IPS-18a (cell line): Measurements from ENCODE around the gene WFDC12.

Experiments used
- H3K27ac ChIP-seq: one replicate; pipeline ENCODE4 v1.5.1; 2013; ENCODE audit warnings: low read length
- H3K27me3 ChIP-seq: one replicate; pipeline ENCODE4 v1.6.1; 2013; ENCODE audit warnings: mild to moderate bottlenecking, low read length; ENCODE audit not compliant: control insufficient read depth, insufficient read depth
- H3K36me3 ChIP-seq: one replicate; pipeline ENCODE4 v1.6.1; 2013; ENCODE audit warnings: low read depth, low read length; ENCODE audit not compliant: control insufficient read depth
- H3K4me1 ChIP-seq: one replicate; pipeline ENCODE4 v1.6.1; 2013; ENCODE audit warnings: low read depth, low read length; ENCODE audit not compliant: control insufficient read depth
- H3K4me3 ChIP-seq: one replicate; pipeline ENCODE4 v1.5.1; 2013; ENCODE audit warnings: low read length
- H3K9ac ChIP-seq: one replicate; pipeline ENCODE4 v1.6.1; 2013; ENCODE audit warnings: mild to moderate bottlenecking, low read length, moderate library complexity
- H3K9me3 ChIP-seq: one replicate; pipeline ENCODE4 v1.6.1; 2013; ENCODE audit warnings: low read depth, low read length; ENCODE audit not compliant: control insufficient read depth

WFDC12 gene

DNA sequence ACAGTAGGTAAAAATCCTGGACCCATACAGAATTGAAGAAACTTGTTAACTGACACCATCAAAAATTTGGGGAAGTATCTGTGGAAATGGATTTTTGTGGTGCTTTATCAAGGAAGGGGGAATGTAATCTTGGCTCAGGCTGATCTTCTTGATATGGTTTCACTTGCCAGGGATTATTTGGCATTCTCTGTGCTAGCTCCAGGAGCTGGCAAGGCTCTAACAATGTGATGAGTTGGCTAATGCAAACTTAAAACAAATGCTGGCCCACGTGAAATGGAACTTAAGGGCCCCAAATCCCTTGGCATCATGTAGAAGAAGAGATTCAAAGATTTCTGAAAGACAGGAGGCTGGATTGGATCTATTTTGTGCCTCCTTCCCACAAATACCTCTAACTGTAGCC, 36.5 kb downstream of the WFDC12 start:
- peaks cover under 1% of the 10 kb centered on the region for H3K36me3 ChIP-seq
- no peaks in the 10 kb centered on the region for H3K27me3 ChIP-seq
- H3K9ac ChIP-seq = no peak overlapping the region
- no peak overlapping the region for H3K4me3 ChIP-seq
- no peaks in the 10 kb centered on the region for H3K9me3 ChIP-seq
- H3K27ac ChIP-seq = no peak overlapping the region
- no peaks in the 10 kb centered on the region for H3K4me1 ChIP-seq

DNA sequence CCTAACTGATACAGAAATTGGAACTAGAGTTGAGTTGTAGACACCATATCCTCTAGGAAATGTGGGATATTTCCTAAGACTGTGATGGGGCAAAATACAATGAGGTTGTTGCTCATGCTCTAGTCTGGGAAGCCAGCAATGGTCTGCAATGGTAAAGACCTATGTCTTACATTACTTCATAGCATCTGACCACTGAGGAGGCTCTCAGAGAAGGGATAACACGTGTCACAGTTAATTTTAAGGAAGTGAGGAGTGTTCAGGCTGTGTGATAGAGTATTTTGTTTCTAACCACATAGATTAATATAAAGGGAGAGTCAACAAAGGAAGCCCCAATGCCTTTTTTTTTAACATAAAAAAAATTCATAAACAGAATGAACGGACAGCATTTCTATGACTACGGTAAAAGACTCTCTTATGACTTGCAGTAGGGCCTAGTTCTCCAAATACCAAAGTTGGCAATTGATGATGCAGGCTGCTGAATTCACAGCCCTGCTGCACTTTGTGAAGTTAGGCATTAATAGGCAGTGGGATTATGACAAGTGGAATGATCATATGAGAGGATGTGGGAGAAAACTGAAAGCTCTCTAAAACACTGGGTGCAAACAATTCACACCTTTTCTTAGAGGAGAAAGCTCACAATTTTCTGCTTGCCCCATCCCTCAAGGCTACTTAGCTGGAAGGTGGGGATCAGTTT, 37.0 kb downstream of the WFDC12 start:
- Histone ChIP-seq H3K9ac (no peak overlapping the region), H3K4me1 (no peaks in the 10 kb centered on the region), H3K27ac (no peak overlapping the region), H3K4me3 (no peak overlapping the region), H3K36me3 (peaks cover 5% of the 10 kb centered on the region), H3K9me3 (no peaks in the 10 kb centered on the region), H3K27me3 (no peaks in the 10 kb centered on the region)

GRCh38 chr20:45085867-45086266, 38.4 kb downstream of the WFDC12 start:
- Histone ChIP-seq H3K9me3 (no peaks in the 10 kb centered on the region), H3K36me3 (peaks cover 5% of the 10 kb centered on the region), H3K4me3 (no peak overlapping the region), H3K27ac (no peak overlapping the region), H3K27me3 (no peaks in the 10 kb centered on the region), H3K4me1 (no peaks in the 10 kb centered on the region), H3K9ac (no peak overlapping the region)

DNA sequence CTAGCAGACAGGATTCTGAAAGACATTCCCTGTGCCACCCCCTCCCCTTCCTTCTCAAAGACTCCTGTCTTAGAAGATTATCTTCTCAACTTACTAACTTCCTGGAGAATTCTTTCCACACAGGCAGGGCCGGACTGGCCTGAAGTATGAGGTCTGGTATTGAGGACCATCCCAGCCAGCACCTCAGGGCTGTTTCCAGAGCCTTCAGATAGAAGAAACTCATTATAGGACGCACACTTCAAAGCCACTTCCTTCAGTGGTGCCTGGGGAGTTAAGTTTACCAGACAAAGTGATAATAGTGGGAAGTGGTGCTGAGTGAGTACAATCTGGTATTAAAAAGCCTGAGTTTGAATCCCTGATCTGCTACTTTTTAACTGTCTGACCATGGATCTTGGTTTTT, 39.0 kb downstream of the WFDC12 start:
- Histone ChIP-seq H3K9ac (no peak overlapping the region), H3K27ac (no peak overlapping the region), H3K4me1 (no peaks in the 10 kb centered on the region), H3K9me3 (no peaks in the 10 kb centered on the region), H3K4me3 (no peak overlapping the region), H3K36me3 (peaks cover 5% of the 10 kb centered on the region), H3K27me3 (no peaks in the 10 kb centered on the region)

DNA sequence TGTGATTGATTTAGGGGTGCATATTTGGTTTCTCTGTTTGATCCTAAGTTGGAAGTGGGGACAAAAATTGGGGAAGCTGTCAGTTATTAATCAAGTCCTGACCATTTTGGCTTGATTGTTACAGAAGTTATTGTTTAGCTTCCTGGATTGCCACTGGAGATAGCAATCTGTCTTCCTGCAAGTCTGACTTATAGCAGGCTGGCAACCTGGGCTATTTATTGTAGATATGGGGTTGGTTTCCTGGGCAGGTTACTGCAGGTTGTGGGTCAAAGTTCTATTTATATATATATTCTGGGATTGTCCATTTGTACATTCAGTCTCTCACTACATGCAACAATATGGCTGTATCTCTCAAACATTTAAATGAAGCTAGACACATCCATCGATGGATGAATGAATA, 41.1 kb downstream of the WFDC12 start:
- Histone ChIP-seq H3K36me3 (peaks cover 9% of the 10 kb centered on the region), H3K4me1 (no peaks in the 10 kb centered on the region), H3K27ac (no peak overlapping the region), H3K9me3 (no peaks in the 10 kb centered on the region), H3K9ac (no peak overlapping the region), H3K27me3 (no peaks in the 10 kb centered on the region), H3K4me3 (no peak overlapping the region)

DNA sequence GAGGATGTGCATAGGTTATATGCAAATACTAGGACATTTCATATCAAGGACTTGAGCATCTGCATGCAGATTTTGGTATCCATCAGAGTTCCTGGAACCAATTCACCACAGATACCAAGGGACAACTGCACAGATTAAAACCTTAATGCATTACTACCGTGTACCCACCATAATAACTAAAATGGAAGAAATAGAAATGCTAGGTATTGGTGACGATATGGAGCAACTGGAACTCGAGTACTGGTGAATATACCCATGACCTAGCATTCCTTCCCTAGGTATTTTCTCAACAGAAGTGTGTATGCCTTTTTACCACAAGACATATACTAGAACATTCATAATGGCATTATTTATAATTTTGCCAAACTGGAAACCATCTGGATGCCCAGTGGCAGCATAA, 41.8 kb downstream of the WFDC12 start:
- H3K36me3 ChIP-seq = peaks cover 12% of the 10 kb centered on the region
- no peak overlapping the region for H3K4me3 ChIP-seq
- no peak overlapping the region for H3K27ac ChIP-seq
- no peak overlapping the region for H3K9ac ChIP-seq
- H3K4me1 ChIP-seq = no peaks in the 10 kb centered on the region
- no peaks in the 10 kb centered on the region for H3K27me3 ChIP-seq
- H3K9me3 ChIP-seq = no peaks in the 10 kb centered on the region

GRCh38 chr20:45080867-45081624, 43.2 kb downstream of the WFDC12 start:
- H3K4me3 ChIP-seq = no peak overlapping the region
- H3K9me3 ChIP-seq = no peaks in the 10 kb centered on the region
- H3K9ac ChIP-seq = no peak overlapping the region
- H3K27ac ChIP-seq = no peak overlapping the region
- peaks cover 8% of the 10 kb centered on the region for H3K4me1 ChIP-seq
- H3K27me3 ChIP-seq = no peaks in the 10 kb centered on the region
- H3K36me3 ChIP-seq = peaks cover 12% of the 10 kb centered on the region

DNA sequence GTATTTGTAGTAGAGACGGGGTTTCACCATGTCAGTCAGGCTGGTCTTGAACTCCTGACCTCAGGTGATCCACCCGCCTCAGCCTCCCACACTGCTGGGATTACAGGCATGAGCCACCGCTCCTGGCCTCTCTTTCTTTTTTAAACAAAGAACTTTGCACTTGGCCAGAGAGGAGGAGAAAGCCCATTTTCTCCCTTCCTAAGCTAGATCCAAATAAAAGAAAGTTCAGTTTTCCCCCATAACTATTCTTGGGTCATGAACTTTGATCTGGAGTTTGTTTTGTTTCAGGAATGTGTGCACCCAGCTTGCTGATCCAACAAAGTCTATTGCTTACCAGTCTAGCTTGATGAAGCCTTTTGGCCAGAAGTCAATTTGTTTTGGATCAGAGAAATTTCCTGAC, 46.7 kb downstream of the WFDC12 start:
- no peaks in the 10 kb centered on the region for H3K27me3 ChIP-seq
- peaks cover 8% of the 10 kb centered on the region for H3K4me1 ChIP-seq
- no peak overlapping the region for H3K27ac ChIP-seq
- H3K4me3 ChIP-seq = no peak overlapping the region
- H3K9me3 ChIP-seq = no peaks in the 10 kb centered on the region
- peaks cover 13% of the 10 kb centered on the region for H3K36me3 ChIP-seq
- H3K9ac ChIP-seq = no peak overlapping the region
